B cell (primary cell): Measurements from ENCODE around the gene TIMELESS.

Experiments
- CTCF ChIP-seq: fragments of 200-600 bp; IDR thresholded peaks from one replicate; pipeline ENCODE4 v1.8.0; 2022; ENCODE audit warnings: antibody characterized with exemption, mild to moderate bottlenecking
- EZH2 ChIP-seq: IDR thresholded peaks from 2 replicates; pipeline ENCODE4 v1.6.1; 2012; ENCODE audit warnings: borderline replicate concordance, low read depth, mild to moderate bottlenecking, moderate library complexity, low read length; ENCODE audit not compliant: insufficient read depth, poor library complexity, severe bottlenecking

GRCh38 chr12:56391721-56392120 lies 57.5 kb downstream of the TIMELESS start:
- TF ChIP-seq CTCF (no peak), EZH2 (no peak)
